ENCODE measurements around the gene NMD3.

The NMD3 gene

DNA sequence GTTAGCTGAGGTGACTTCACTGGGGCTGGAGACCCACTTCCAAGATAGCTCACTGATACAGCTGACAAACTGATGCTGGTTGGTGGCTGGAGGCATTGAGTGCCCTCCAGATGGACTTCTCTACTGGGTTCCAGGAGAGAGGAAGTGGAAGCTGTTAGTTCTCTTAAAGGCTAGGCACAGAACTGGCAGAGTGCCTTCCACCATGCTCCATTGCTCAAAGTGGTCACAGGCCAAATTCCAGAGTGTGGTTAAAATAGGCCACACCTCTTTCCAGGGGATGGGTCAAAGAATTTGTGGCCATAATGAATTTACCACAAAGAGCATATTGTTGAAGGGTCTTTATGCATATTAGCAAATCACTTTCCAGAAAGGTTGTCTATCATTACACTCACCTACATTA lies 74.2 kb downstream of the NMD3 start:
- DNase-seq (ENCODE audit: low read depth in 1 of 2, low spot score in 1 of 2), result no peak
- H3K4me3 ChIP-seq (replicated peaks; ENCODE audit: insufficient read depth, low read length), result no peak overlapping the region
- H3K27ac ChIP-seq (replicated peaks), result no peak overlapping the region
- TF ChIP-seq, protein P1, sequence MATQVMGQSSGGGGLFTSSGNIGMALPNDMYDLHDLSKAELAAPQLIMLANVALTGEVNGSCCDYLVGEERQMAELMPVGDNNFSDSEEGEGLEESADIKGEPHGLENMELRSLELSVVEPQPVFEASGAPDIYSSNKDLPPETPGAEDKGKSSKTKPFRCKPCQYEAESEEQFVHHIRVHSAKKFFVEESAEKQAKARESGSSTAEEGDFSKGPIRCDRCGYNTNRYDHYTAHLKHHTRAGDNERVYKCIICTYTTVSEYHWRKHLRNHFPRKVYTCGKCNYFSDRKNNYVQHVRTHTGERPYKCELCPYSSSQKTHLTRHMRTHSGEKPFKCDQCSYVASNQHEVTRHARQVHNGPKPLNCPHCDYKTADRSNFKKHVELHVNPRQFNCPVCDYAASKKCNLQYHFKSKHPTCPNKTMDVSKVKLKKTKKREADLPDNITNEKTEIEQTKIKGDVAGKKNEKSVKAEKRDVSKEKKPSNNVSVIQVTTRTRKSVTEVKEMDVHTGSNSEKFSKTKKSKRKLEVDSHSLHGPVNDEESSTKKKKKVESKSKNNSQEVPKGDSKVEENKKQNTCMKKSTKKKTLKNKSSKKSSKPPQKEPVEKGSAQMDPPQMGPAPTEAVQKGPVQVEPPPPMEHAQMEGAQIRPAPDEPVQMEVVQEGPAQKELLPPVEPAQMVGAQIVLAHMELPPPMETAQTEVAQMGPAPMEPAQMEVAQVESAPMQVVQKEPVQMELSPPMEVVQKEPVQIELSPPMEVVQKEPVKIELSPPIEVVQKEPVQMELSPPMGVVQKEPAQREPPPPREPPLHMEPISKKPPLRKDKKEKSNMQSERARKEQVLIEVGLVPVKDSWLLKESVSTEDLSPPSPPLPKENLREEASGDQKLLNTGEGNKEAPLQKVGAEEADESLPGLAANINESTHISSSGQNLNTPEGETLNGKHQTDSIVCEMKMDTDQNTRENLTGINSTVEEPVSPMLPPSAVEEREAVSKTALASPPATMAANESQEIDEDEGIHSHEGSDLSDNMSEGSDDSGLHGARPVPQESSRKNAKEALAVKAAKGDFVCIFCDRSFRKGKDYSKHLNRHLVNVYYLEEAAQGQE (IDR thresholded peaks at IDR 0.05; ENCODE audit: insufficient replicate concordance, low read depth), result no peak
- TF ChIP-seq POLR2AphosphoS5 (IDR thresholded peaks at IDR 0.05; ENCODE audit: low read depth) (no peak), SPI1 (IDR thresholded peaks at IDR 0.05; ENCODE audit: borderline replicate concordance, low read depth) (peak; percentile 69; the same call in 1 of the 2 replicates), GABPA (IDR thresholded peaks at IDR 0.05; ENCODE audit: low read depth) (no peak)
- TF ChIP-seq, protein P2, sequence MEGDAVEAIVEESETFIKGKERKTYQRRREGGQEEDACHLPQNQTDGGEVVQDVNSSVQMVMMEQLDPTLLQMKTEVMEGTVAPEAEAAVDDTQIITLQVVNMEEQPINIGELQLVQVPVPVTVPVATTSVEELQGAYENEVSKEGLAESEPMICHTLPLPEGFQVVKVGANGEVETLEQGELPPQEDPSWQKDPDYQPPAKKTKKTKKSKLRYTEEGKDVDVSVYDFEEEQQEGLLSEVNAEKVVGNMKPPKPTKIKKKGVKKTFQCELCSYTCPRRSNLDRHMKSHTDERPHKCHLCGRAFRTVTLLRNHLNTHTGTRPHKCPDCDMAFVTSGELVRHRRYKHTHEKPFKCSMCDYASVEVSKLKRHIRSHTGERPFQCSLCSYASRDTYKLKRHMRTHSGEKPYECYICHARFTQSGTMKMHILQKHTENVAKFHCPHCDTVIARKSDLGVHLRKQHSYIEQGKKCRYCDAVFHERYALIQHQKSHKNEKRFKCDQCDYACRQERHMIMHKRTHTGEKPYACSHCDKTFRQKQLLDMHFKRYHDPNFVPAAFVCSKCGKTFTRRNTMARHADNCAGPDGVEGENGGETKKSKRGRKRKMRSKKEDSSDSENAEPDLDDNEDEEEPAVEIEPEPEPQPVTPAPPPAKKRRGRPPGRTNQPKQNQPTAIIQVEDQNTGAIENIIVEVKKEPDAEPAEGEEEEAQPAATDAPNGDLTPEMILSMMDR (IDR thresholded peaks at IDR 0.05; ENCODE audit: insufficient read depth, low read length), result no peak
- H3K27me3 ChIP-seq (ENCODE audit: insufficient read depth, poor library complexity, severe bottlenecking), result no peaks in the 10 kb centered on the region

DNA sequence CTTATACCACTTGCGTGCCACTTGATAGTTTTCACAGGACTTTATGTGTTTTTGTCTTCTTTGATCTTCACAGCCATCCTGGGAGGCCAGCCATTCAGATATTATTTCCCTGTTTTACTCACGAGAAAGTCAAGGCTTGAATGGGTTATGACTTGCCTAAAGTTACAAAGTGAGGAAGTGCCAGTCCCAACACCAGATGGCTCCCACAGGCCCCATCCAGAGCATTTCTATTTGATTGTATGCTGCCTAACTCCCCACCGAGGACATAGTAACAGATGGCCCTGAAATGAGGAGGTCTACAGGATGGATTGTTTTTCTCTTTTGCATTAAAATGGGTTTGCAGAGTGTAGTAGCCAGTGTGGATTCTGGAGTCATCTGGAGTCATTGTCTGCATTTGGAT lies 75.7 kb downstream of the NMD3 start:
- Histone ChIP-seq H3K27ac (replicated peaks) (no peak overlapping the region), H3K4me3 (replicated peaks; ENCODE audit: insufficient read depth, low read length) (no peak overlapping the region), H3K27me3 (ENCODE audit: insufficient read depth, poor library complexity, severe bottlenecking) (no peaks in the 10 kb centered on the region)
- DNase-seq (ENCODE audit: low read depth in 1 of 2, low spot score in 1 of 2), result no peak
- TF ChIP-seq, protein P2 (IDR thresholded peaks at IDR 0.05; ENCODE audit: insufficient read depth, low read length), result no peak
- no peak for TF ChIP-seq GABPA (IDR thresholded peaks at IDR 0.05; ENCODE audit: low read depth)
- TF ChIP-seq, protein P1 (IDR thresholded peaks at IDR 0.05; ENCODE audit: insufficient replicate concordance, low read depth), result no peak
- TF ChIP-seq SPI1 (IDR thresholded peaks at IDR 0.05; ENCODE audit: borderline replicate concordance, low read depth), result no peak
- no peak for TF ChIP-seq POLR2AphosphoS5 (IDR thresholded peaks at IDR 0.05; ENCODE audit: low read depth)

Data from HL-60 (cell line).